HepG2 (cell line): Measurements from ENCODE around the gene PRKCI.

ENCODE experiments used
- ESRRA ChIP-seq: sonication (generic); formaldehyde crosslinking; IDR thresholded peaks from 2 replicates; pipeline ENCODE4 v1.5.1; 2020; ENCODE audit warnings: mild to moderate bottlenecking, low read depth, missing genetic modification reagents
- FOXM1 ChIP-seq: sonication (generic); formaldehyde crosslinking; IDR thresholded peaks from 2 replicates; pipeline ENCODE4 v1.5.0; 2020; ENCODE audit warnings: missing genetic modification reagents
- KLF15 ChIP-seq: sonication (generic); formaldehyde crosslinking; IDR thresholded peaks from 2 replicates; pipeline ENCODE4 v1.8.1; 2023; ENCODE audit warnings: borderline replicate concordance, mild to moderate bottlenecking, inconsistent platforms, missing genetic modification reagents, mixed read lengths
- POLR2A ChIP-seq, 2 experiments: IDR thresholded peaks; 2 replicates each; pipeline ENCODE4 v1.6.1; 2011; ENCODE audit warnings: low read depth in 2 of 2, low read length in 2 of 2, mild to moderate bottlenecking in 1 of 2, moderate library complexity in 1 of 2; ENCODE audit not compliant: insufficient read depth in 1 of 2
- TARDBP ChIP-seq: sonication (generic); formaldehyde crosslinking; IDR thresholded peaks from 2 replicates; pipeline ENCODE4 v1.8.0; 2022; ENCODE audit warnings: mild to moderate bottlenecking, missing genetic modification reagents
- WIZ ChIP-seq: sonication (generic); formaldehyde crosslinking; IDR thresholded peaks from 2 replicates; pipeline ENCODE4 v1.5.1; 2020; ENCODE audit warnings: mild to moderate bottlenecking, missing genetic modification reagents
- ZC3H4 ChIP-seq: sonication (generic); formaldehyde crosslinking; IDR thresholded peaks from 2 replicates; pipeline ENCODE4 v1.4.0; 2020; ENCODE audit warnings: missing genetic modification reagents, borderline replicate concordance
- TF ChIP-seq, protein P1 (sequence below), 2 experiments: sonication (generic) in 1 of 2; formaldehyde crosslinking in 1 of 2; IDR thresholded peaks; 2 replicates each; pipeline versions ENCODE4 v1.4.0 to v1.6.1; 2018 to 2020; ENCODE audit warnings: missing genetic modification reagents in 2 of 2, borderline replicate concordance in 1 of 2, low read depth in 1 of 2, mild to moderate bottlenecking in 1 of 2, missing biosample characterization in 1 of 2
- TF ChIP-seq, protein P2 (sequence below): sonication (generic); formaldehyde crosslinking; IDR thresholded peaks from 2 replicates; pipeline ENCODE4 v1.5.0; 2020; ENCODE audit warnings: mild to moderate bottlenecking, missing genetic modification reagents, moderate library complexity

DNA sequence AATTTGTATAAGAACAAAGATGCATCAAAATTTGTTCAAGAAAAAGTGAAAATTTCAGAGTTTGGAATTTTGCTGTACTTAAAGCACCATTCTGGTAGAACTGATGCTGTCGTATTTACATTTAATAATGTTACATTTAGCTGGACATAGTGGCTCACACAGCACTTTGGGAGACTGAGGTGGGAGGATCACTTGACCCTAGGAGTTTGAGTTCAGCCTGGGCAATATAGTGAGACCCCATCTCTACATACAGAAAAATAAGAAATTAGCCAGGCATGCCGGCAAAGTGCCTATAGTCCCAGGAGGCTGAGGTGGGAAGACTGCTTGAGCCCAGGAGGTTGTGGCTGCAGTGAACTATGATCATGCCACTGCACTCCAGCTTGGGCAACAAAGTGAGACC lies 83.8 kb downstream of the PRKCI start:
- TF ChIP-seq, protein P1, sequence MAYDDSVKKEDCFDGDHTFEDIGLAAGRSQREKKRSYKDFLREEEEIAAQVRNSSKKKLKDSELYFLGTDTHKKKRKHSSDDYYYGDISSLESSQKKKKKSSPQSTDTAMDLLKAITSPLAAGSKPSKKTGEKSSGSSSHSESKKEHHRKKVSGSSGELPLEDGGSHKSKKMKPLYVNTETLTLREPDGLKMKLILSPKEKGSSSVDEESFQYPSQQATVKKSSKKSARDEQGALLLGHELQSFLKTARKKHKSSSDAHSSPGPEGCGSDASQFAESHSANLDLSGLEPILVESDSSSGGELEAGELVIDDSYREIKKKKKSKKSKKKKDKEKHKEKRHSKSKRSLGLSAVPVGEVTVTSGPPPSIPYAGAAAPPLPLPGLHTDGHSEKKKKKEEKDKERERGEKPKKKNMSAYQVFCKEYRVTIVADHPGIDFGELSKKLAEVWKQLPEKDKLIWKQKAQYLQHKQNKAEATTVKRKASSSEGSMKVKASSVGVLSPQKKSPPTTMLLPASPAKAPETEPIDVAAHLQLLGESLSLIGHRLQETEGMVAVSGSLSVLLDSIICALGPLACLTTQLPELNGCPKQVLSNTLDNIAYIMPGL (CRISPR knock-in tag; IDR thresholded peaks at IDR 0.05; ENCODE audit: borderline replicate concordance in 1 of 2, low read depth in 1 of 2): no peak
- TF ChIP-seq ESRRA (CRISPR knock-in tag): no peak
- TF ChIP-seq POLR2A (IDR thresholded peaks at IDR 0.05; ENCODE audit: insufficient read depth in 1 of 2, low read depth in 2 of 2, low read length in 2 of 2): no peak
- no peak for TF ChIP-seq KLF15 (CRISPR knock-in tag)
- TF ChIP-seq TARDBP (CRISPR knock-in tag): no peak
- TF ChIP-seq FOXM1: no peak
- TF ChIP-seq, protein P2, sequence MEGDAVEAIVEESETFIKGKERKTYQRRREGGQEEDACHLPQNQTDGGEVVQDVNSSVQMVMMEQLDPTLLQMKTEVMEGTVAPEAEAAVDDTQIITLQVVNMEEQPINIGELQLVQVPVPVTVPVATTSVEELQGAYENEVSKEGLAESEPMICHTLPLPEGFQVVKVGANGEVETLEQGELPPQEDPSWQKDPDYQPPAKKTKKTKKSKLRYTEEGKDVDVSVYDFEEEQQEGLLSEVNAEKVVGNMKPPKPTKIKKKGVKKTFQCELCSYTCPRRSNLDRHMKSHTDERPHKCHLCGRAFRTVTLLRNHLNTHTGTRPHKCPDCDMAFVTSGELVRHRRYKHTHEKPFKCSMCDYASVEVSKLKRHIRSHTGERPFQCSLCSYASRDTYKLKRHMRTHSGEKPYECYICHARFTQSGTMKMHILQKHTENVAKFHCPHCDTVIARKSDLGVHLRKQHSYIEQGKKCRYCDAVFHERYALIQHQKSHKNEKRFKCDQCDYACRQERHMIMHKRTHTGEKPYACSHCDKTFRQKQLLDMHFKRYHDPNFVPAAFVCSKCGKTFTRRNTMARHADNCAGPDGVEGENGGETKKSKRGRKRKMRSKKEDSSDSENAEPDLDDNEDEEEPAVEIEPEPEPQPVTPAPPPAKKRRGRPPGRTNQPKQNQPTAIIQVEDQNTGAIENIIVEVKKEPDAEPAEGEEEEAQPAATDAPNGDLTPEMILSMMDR (CRISPR knock-in tag): no peak
- TF ChIP-seq WIZ (CRISPR knock-in tag): no peak
- TF ChIP-seq ZC3H4 (CRISPR knock-in tag): no peak
